NCI-H2081 (cell line): Measurements from ENCODE around the gene PCIF1.
"Not testable (repeated sequence)": the region's sequence is repeated elsewhere in the genome, so short reads cannot be mapped to it uniquely, and the experiment has no call there.

Source experiments
- DNase-seq, 2 experiments: peaks; one replicate each; lab custom pipeline; 2025; lab: John Stamatoyannopoulos, UW

Gene PCIF1

GRCh38 chr20:45947110-45947866 lies 12.8 kb downstream of the PCIF1 start:
- DNase-seq, result no peak

GRCh38 chr20:45948261-45948733 lies 13.8 kb downstream of the PCIF1 start:
- no peak for DNase-seq

GRCh38 chr20:45948742-45949541 lies 14.5 kb downstream of the PCIF1 start:
- DNase-seq, result no peak

GRCh38 chr20:45949542-45950329 lies 15.3 kb downstream of the PCIF1 start:
- DNase-seq, result no peak

GRCh38 chr20:45950330-45950646 lies 15.8 kb downstream of the PCIF1 start:
- DNase-seq, result no peak

GRCh38 chr20:45951925-45952834 lies 17.7 kb downstream of the PCIF1 start:
- no peak for DNase-seq

- no peak for DNase-seq
Observed at GRCh38 chr20:45952861-45953260, 18.4 kb downstream of the PCIF1 start.

GRCh38 chr20:45953672-45954071 lies 19.2 kb downstream of the PCIF1 start:
- no peak for DNase-seq

GRCh38 chr20:45956326-45956725 lies 21.8 kb downstream of the PCIF1 start:
- DNase-seq, result not testable (repeated sequence)

GRCh38 chr20:45957021-45957941 lies 22.8 kb downstream of the PCIF1 start:
- no peak for DNase-seq

- no peak for DNase-seq
Observed at GRCh38 chr20:45958593-45958992, 24.1 kb downstream of the PCIF1 start.

GRCh38 chr20:45959126-45959525 lies 24.6 kb downstream of the PCIF1 start:
- no peak for DNase-seq

- DNase-seq, result no peak
Observed at GRCh38 chr20:45959956-45960630, 25.6 kb downstream of the PCIF1 start.

GRCh38 chr20:45962031-45962755 lies 27.7 kb downstream of the PCIF1 start:
- no peak for DNase-seq

- DNase-seq, result peak; percentile 47 to 63
Observed at GRCh38 chr20:45963059-45964005, 28.8 kb downstream of the PCIF1 start.

- no peak for DNase-seq
Observed at GRCh38 chr20:45964006-45964400, 29.5 kb downstream of the PCIF1 start.

- no peak for DNase-seq
Observed at GRCh38 chr20:45965169-45966002, 30.9 kb downstream of the PCIF1 start.
